Right forelimb (tissue), 1 donor: ENCODE data around the gene MTX2.
"Not testable (repeated sequence)": the region's sequence is repeated elsewhere in the genome, so short reads cannot be mapped to it uniquely, and the experiment has no call there.

ENCODE experiments used
- DNase-seq: peaks from one replicate; pipeline ENCODE4 v3.0.0-alpha.2; 2018

MTX2 gene

GRCh38 chr2:176291809-176292283 lies 22.6 kb downstream of the MTX2 start:
- DNase-seq, result no peak

DNA sequence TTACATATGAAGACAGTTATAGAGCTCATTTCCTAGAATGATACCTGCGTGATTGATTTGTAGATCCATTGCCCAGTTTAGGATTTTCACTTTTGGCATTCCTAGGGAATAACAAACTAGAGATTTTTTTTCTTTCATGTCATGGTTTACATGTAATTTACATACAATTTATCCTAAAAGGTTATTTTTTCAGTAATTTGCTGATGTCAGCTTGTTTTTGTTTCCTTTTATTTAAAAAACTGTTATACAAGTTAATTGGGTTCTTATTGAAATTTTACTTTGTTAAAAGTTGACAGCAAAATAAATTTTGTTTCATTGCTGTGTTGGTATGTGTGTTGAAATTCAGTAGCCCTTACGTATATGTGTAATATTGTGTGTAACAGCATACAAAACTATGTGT lies 23.4 kb downstream of the MTX2 start:
- DNase-seq, result no peak

DNA sequence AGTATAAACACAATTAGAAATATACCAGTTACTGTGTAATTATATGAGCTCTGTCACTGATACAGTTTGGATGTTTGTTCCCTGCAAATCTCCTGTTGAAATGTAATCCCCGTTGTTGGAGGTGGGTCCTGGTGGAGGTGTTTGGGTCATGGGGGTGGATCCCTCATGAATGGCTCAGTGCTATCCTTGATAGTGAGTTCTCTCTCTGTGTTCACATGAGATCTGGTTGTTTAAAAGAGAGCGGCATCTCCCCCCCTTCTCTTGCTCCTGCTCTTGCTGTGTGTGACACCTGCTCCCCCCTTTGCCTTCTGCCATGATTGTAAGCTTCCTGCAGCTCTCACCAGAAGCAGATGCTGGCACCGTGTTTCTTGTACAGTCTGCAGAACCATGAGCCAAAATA lies 24.1 kb downstream of the MTX2 start:
- DNase-seq, result no peak

- DNase-seq, result no peak
These were observed 27.8 kb downstream of the MTX2 start for GRCh38 chr2:176297067-176297466.

DNA sequence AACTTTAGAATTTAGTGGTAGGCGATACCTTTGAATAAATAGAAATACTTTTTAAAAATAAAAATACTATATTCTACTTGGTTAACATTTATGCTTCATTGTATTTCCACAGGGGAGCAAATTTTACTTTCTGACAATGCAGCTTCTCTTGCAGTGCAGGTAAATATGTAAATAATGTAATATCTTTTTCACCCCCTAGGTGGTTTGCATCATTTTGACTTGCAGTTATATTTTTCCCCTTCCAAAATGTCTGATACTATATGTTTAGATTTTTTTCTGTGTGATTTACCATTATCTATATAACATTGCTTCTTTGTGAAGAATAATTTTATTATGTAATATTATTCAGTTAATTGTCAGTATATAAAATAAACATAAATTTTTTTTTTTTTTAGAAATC lies 28.5 kb downstream of the MTX2 start:
- no peak for DNase-seq

DNA sequence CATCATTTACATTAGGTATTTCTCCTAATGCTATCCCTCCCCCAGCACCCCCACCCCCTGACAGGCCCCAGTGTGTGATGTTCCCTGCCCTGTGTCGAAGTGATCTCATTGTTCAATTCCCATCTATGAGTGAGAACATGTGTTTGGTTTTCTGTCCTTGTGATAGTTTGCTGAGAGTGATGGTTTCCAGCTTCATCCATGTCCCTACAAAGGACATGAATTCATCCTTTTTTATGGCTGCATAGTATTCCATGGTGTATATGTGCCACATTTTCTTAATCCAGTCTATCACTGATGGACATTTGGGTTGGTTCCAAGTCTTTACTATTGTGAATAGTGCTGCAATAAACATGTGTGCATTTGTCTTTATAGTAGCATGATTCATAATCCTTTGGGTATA lies 36.8 kb downstream of the MTX2 start:
- not testable (repeated sequence) for DNase-seq

DNA sequence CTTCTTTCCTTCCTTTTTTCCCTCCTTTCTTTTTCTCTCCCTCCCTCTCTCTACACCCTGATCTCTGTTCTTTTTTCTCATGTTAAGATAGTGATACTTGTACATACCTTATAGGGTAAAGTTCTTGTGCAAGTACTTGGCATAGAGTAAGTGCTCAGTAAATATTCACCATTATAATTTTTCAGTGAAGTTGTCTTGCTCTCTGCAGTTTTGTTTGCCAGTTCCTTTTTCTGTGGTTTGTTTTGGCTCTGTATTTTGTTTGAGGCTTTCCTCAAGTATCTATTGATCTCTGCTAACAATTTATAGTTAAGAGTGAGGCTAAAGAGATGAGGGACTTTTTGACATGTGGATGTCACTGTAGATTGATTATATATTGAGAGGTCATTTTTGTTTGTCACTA lies 48.0 kb downstream of the MTX2 start:
- no peak for DNase-seq

DNA sequence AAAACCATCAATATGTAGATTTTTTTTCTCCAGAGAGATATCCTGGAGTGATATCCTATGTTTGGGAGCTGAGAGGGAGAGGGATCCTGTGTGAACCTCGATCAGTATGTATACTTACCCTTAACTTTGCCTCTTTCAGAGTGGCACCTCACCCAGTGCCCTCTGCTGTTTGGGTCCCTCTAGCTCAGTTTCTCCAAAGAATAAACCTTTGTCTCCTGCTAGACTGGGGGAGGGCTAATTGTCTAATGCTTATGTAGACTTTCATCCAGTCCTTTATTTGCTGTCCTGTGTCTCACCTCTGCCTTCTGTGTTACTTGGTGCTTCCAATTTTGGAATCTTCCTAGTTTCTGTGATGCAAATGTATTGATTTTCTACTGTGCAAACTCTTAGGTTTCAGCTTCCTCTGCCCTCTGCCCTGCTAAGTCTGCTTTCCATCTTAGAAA lies 48.4 kb downstream of the MTX2 start:
- no peak for DNase-seq

DNA sequence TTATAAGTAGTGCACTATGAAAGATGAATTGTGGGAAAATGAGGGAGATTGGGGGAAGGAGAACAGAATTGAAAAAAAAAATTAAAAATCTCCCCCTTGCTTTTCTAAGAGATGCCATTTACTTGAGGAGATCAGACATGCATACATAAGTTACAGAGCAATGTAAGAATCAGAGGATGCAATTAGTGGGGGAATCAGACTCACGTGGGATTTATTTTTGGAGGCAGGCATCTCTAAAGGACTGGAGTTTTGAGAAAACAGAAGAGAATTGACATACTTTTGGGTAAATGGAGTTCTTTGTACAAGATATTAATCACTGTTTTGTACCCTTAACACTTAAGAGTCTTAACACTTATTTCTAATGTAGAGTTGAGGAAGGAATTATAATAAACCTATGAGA lies 52.7 kb downstream of the MTX2 start:
- no peak for DNase-seq

GRCh38 chr2:176324862-176325261 lies 55.6 kb downstream of the MTX2 start:
- DNase-seq, result no peak

GRCh38 chr2:176325732-176326131 lies 56.5 kb downstream of the MTX2 start:
- no peak for DNase-seq

- no peak for DNase-seq
These were observed 58.9 kb downstream of the MTX2 start for GRCh38 chr2:176328149-176328548.

- DNase-seq, result no peak
These were observed 61.4 kb downstream of the MTX2 start for GRCh38 chr2:176330612-176331011.

GRCh38 chr2:176331646-176332045 lies 62.4 kb downstream of the MTX2 start:
- DNase-seq, result no peak

- no peak for DNase-seq
These were observed 65.5 kb downstream of the MTX2 start for GRCh38 chr2:176334729-176335128.

GRCh38 chr2:176338395-176338794 lies 69.2 kb downstream of the MTX2 start:
- DNase-seq, result no peak

GRCh38 chr2:176339208-176339607 lies 70.0 kb downstream of the MTX2 start:
- no peak for DNase-seq

GRCh38 chr2:176356251-176356650 lies 87.0 kb downstream of the MTX2 start:
- no peak for DNase-seq

- DNase-seq, result no peak
These were observed 95.2 kb downstream of the MTX2 start for GRCh38 chr2:176364273-176364977.

GRCh38 chr2:176368349-176368748 lies 99.1 kb downstream of the MTX2 start:
- no peak for DNase-seq

DNA sequence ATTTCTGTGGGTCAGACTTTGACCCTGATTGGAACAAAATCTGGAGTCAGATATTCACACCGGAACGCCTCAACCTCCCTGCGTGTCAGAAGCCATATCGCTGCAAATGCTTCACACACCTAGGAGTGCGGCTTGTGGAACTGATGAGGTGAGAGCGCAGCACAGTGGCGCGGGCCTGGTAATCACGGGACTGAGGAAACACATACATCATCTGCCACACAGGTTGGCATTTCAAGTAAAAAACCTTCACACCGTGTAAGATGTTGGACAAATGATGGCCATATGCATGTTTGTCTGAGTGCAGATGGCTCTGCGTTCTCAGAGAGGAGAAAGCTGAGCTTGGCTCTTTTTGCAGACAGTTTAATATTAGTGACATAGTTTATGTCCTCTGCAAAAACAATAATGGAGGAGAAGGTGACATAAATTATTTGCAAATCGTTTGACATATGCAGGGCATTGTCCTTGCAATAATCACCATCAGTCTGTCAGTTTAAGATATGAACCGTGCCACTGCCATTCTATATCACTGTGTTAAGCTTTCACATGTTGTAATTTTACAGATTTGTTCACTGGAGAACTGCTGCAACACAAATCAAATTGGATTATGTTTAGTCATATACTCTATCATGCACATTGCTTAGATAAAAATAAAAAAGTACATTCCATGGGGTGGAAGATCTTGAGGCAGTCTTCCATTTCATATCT lies 101.4 kb downstream of the MTX2 start:
- DNase-seq, result no peak

DNA sequence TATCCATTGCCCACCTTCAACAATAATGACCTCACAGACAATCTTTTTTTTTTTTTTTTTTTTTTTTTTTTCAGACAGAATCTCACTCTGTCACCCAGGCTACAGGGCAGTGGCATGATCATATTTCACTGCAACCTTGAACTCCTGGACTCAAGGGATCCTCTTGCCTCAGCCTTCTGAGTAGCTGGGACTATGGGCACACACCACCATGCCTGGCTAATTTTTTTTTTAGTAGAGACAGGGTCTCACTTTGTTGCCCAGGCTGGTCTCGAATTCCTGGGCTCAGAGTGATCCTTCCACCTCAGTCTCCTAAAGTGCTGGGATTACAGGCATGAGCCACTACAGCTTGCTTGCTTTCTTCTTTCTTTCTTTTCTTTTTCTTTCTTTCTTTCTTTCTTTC lies 103.9 kb downstream of the MTX2 start:
- not testable (repeated sequence) for DNase-seq

DNA sequence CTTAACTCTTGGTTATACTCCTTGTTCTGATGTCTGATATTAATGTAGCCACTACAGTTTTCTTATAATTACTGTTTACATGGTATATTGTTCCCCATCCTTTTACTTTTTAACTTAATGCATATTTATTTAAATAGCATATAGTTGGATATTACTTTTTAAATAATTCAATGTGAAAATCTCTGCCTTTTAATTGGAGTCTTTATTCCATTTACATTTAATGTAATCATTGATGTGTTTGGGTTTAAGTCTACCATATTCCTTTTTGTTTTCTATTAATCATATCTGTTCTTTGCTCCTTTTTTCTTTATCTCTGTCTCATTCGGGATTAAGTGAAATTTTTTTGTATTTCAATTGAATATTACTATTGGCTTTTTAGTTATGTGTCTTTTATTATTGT lies 109.1 kb downstream of the MTX2 start:
- no peak for DNase-seq

DNA sequence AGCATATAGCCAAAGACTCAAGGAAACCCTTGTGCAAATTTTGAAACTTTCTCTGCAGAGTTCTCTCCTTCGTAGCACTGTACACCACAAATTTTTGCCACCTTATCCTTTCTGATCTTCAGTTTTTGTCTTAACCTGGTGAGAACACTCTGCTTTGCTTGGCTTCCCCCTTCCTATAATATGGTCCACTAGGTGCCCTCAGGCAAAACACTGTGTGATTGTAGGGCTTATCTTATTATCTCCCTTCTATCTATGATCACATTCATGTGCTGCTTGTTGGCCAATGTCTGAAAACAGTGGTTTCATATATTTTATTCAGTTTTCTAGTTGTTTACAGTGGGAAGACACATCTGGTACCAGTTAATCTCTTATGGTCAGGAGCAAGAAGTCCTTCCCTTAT lies 111.1 kb downstream of the MTX2 start:
- no peak for DNase-seq

- DNase-seq, result no peak
These were observed 113.9 kb downstream of the MTX2 start for GRCh38 chr2:176383100-176383499.
